MCF 10A (cell line): ENCODE results near the gene PPP2R5E. TPM values are rescaled to one million over a fixed set of nuclear protein-coding genes. Genes with fewer than 3 reads are reported as not detected.
"Not testable (repeated sequence)": the region's sequence is repeated elsewhere in the genome, so short reads cannot be mapped to it uniquely, and the experiment has no call there.

Experiments
- BruUV-seq: library from RNA; stranded (reverse); fragments of 400-500 nt; replicated peaks from 2 replicates; lab custom pipeline; 2021; lab: Mats Ljungman, UMichigan
- CTCF ChIA-PET: fragments of 300-600 bp; sonication (Branson Sonifier 250); formaldehyde crosslinking; extraction: SDS; loops from one replicate; lab custom pipeline; 2021; ENCODE audit warnings: antibody characterized with exemption, inconsistent platforms; lab: Yijun Ruan, JAX
- POLR2A ChIA-PET: fragments of 300-600, 350-650 bp; sonication (Branson Sonifier 250); formaldehyde crosslinking; extraction: SDS; loops from one replicate; lab custom pipeline; 2020; ENCODE audit warnings: antibody characterized with exemption, inconsistent platforms; lab: Yijun Ruan, JAX
- DNase-seq: peaks from one replicate; pipeline ENCODE4 v3.0.0-alpha.2; 2018; ENCODE audit not compliant: unreplicated experiment
- H3K27ac Mint-ChIP-seq: one replicate; pipeline ENCODE4 v1.8.0; 2022; ENCODE audit warnings: mild to moderate bottlenecking, low read depth, mixed read lengths; ENCODE audit not compliant: unreplicated experiment
- H3K27me3 Mint-ChIP-seq: one replicate; pipeline ENCODE4 v1.8.0; 2022; ENCODE audit warnings: mixed read lengths; ENCODE audit not compliant: insufficient read depth, unreplicated experiment
- H3K36me3 Mint-ChIP-seq: one replicate; pipeline ENCODE4 v1.8.0; 2022; ENCODE audit warnings: mild to moderate bottlenecking, moderate library complexity, mixed read lengths; ENCODE audit not compliant: insufficient read depth, unreplicated experiment
- H3K4me1 Mint-ChIP-seq: one replicate; pipeline ENCODE4 v1.8.0; 2022; ENCODE audit warnings: mixed read lengths; ENCODE audit not compliant: insufficient read depth, unreplicated experiment
- H3K4me3 Mint-ChIP-seq: one replicate; pipeline ENCODE4 v1.8.0; 2022; ENCODE audit warnings: mild to moderate bottlenecking, moderate library complexity, mixed read lengths; ENCODE audit not compliant: unreplicated experiment
- H3K9me3 Mint-ChIP-seq: one replicate; pipeline ENCODE4 v1.8.0; 2022; ENCODE audit warnings: mixed read lengths; ENCODE audit not compliant: unreplicated experiment
- CTCF ChIP-seq: fragments of 200-600 bp; IDR thresholded peaks from one replicate; pipeline ENCODE4 v1.8.0; 2022; ENCODE audit warnings: antibody characterized with exemption, mild to moderate bottlenecking; ENCODE audit not compliant: unreplicated experiment
- intact Hi-C: fragments of 100-400 bp; cut with micrococcal nuclease; formaldehyde crosslinking; loops from 2 replicates; pipeline ENCODE4 v1.14.1; 2022
- total RNA-seq: library from RNA; stranded (reverse); gene quantifications from 2 replicates; pipeline ENCODE4 v1.2.3, GENCODE V29; 2022

PPP2R5E gene
- total RNA-seq, 1 experiment from 2014 or later, result 49.7 TPM

GRCh38 chr14:63383776-63384367, 159.3 kb downstream of the PPP2R5E start:
- ChIA-PET POLR2A (no interaction called here), CTCF (interaction anchor here (0.6 kb wide), 1 partner anchor 1348 kb away, joined by 7 read pairs; no protein-coding TSS in a partner anchor)
- no peaks in the 10 kb centered on the region for H3K4me1 Mint-ChIP-seq
- H3K4me3 Mint-ChIP-seq, result no peak overlapping the region
- DNase-seq, result no peak
- peak overlapping the region; percentile 43 for H3K27ac Mint-ChIP-seq
- H3K27me3 Mint-ChIP-seq, result no peaks in the 10 kb centered on the region
- no TSS peak for BruUV-seq
- no peaks in the 10 kb centered on the region for H3K9me3 Mint-ChIP-seq
- TF ChIP-seq CTCF, result no peak
- peaks cover 72% of the 10 kb centered on the region for H3K36me3 Mint-ChIP-seq
- intact Hi-C loops, result no loop called here

GRCh38 chr14:63378444-63378843, 164.7 kb downstream of the PPP2R5E start:
- ChIA-PET POLR2A (no interaction called here), CTCF (no interaction called here)
- H3K4me1 Mint-ChIP-seq, result peaks cover 7% of the 10 kb centered on the region
- H3K4me3 Mint-ChIP-seq, result no peak overlapping the region
- BruUV-seq, result no TSS peak
- TF ChIP-seq CTCF, result no peak
- H3K27ac Mint-ChIP-seq, result no peak overlapping the region
- peaks cover 61% of the 10 kb centered on the region for H3K36me3 Mint-ChIP-seq
- DNase-seq, result no peak
- H3K27me3 Mint-ChIP-seq, result no peaks in the 10 kb centered on the region
- intact Hi-C loops, result loop anchor here (10.0 kb wide), 1 partner anchor 204 kb away; no protein-coding TSS in a partner anchor
- H3K9me3 Mint-ChIP-seq, result no peaks in the 10 kb centered on the region

GRCh38 chr14:63375769-63376168, 167.4 kb downstream of the PPP2R5E start:
- intact Hi-C loops, result loop anchor here (10.0 kb wide), 1 partner anchor 201 kb away; no protein-coding TSS in a partner anchor
- H3K36me3 Mint-ChIP-seq, result peaks cover 44% of the 10 kb centered on the region
- peak overlapping the region; percentile 28 for H3K27ac Mint-ChIP-seq
- no peaks in the 10 kb centered on the region for H3K27me3 Mint-ChIP-seq
- peaks cover 7% of the 10 kb centered on the region for H3K4me1 Mint-ChIP-seq
- no peak overlapping the region for H3K4me3 Mint-ChIP-seq
- POLR2A ChIA-PET, result no interaction called here
- TF ChIP-seq CTCF, result no peak
- DNase-seq, result peak; percentile 75
- no peaks in the 10 kb centered on the region for H3K9me3 Mint-ChIP-seq
- BruUV-seq, result no TSS peak
- CTCF ChIA-PET, result interaction anchor here (0.8 kb wide), 1 partner anchor 1195 kb away, joined by 4 read pairs; no protein-coding TSS in a partner anchor

GRCh38 chr14:63371613-63372012, 171.6 kb downstream of the PPP2R5E start:
- CTCF ChIA-PET, result interaction anchor here (0.6 kb wide), 1 partner anchor 104 kb away, joined by 3 read pairs; no protein-coding TSS in a partner anchor
- DNase-seq, BruUV-seq, H3K27ac Mint-ChIP-seq, H3K9me3 Mint-ChIP-seq, H3K27me3 Mint-ChIP-seq, POLR2A ChIA-PET, H3K4me1 Mint-ChIP-seq, H3K4me3 Mint-ChIP-seq: not testable (repeated sequence)
- intact Hi-C loops, result loop anchor here (10.0 kb wide), 1 partner anchor 197 kb away; no protein-coding TSS in a partner anchor
- H3K36me3 Mint-ChIP-seq, result peaks cover 18% of the 10 kb centered on the region
